Cerebellar cortex (tissue), 1 donor: Measurements from ENCODE around the gene POLR1A.

ENCODE experiments used
- DNase-seq: peaks from one replicate; pipeline ENCODE4 v3.0.0-alpha.2; 2015; ENCODE audit warnings: low spot score

Gene POLR1A

GRCh38 chr2:85978883-85979780 lies 126.6 kb downstream of the POLR1A start:
- DNase-seq = no peak

GRCh38 chr2:85976106-85976920 lies 129.4 kb downstream of the POLR1A start:
- no peak for DNase-seq

DNA sequence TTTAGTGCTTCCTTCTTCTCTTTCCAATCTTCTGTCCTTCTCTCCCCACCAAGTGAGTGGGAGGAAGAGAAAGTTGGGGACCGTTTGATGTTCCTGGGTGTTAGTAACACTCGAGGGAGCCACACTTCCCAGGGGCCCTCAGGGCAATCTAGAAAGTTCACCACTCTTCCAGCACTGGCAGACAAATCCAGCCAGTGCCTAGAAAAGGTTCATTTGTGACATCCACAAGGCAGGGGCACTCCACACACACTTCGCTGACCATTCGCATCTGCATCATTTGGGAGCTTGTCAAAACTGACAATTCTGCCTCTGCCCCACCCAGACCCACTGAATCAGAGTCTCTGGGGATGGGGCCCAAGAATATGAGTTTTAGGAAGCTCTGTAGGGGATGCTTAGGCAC lies 130.1 kb downstream of the POLR1A start:
- DNase-seq = no peak

- DNase-seq = no peak
These were observed 131.3 kb downstream of the POLR1A start for GRCh38 chr2:85974390-85974789.

GRCh38 chr2:85972355-85972754 lies 133.3 kb downstream of the POLR1A start:
- DNase-seq = no peak

- no peak for DNase-seq
These were observed 134.3 kb downstream of the POLR1A start for GRCh38 chr2:85971366-85971765.
